ENCODE measurements around the gene CANT1.

The CANT1 gene

DNA sequence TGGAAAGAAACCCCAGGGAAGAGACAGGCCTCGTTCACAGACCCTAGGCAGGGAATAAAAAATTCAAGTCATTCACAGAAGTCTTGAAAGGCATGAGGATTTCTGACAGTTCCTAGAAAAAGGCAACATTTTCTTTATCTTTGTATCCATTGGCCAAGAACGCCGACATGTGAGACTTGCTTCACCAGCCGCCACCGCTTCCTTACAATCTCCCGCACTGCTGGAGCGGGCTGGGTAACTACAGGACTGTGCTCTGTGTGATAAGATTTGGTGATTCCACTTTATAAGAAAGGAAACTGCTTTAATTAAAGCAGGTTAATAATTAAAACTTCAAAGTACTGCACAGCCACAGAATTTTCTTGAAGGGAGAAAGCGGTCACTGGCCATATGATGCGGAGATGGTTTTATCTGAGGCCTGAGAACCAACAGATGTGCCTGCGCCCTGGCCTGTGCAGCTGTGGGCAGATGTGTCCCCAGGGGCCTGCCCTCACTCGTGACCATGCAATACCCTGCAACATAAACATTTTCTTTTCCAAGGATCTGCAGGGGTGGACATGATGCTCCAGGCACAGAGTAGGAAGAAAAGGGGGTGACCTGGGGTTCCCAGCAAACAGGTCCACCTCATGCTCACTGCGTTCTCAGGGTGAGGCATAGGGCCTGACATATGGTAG, 16.9 kb downstream of the CANT1 start:
- TF ChIP-seq, protein P1, sequence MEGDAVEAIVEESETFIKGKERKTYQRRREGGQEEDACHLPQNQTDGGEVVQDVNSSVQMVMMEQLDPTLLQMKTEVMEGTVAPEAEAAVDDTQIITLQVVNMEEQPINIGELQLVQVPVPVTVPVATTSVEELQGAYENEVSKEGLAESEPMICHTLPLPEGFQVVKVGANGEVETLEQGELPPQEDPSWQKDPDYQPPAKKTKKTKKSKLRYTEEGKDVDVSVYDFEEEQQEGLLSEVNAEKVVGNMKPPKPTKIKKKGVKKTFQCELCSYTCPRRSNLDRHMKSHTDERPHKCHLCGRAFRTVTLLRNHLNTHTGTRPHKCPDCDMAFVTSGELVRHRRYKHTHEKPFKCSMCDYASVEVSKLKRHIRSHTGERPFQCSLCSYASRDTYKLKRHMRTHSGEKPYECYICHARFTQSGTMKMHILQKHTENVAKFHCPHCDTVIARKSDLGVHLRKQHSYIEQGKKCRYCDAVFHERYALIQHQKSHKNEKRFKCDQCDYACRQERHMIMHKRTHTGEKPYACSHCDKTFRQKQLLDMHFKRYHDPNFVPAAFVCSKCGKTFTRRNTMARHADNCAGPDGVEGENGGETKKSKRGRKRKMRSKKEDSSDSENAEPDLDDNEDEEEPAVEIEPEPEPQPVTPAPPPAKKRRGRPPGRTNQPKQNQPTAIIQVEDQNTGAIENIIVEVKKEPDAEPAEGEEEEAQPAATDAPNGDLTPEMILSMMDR (IDR thresholded peaks at IDR 0.05): no peak
- Mint-ChIP-seq H3K4me3 (no peak overlapping the region), H3K36me3 (ENCODE audit: low read depth) (peaks cover 56% of the 10 kb centered on the region), H3K27me3 (ENCODE audit: low read depth, poor library complexity) (peaks cover 5% of the 10 kb centered on the region), H3K27ac (no peak overlapping the region), H3K9me3 (no peaks in the 10 kb centered on the region), H3K4me1 (peaks cover 20% of the 10 kb centered on the region)
- no peak for DNase-seq

DNA sequence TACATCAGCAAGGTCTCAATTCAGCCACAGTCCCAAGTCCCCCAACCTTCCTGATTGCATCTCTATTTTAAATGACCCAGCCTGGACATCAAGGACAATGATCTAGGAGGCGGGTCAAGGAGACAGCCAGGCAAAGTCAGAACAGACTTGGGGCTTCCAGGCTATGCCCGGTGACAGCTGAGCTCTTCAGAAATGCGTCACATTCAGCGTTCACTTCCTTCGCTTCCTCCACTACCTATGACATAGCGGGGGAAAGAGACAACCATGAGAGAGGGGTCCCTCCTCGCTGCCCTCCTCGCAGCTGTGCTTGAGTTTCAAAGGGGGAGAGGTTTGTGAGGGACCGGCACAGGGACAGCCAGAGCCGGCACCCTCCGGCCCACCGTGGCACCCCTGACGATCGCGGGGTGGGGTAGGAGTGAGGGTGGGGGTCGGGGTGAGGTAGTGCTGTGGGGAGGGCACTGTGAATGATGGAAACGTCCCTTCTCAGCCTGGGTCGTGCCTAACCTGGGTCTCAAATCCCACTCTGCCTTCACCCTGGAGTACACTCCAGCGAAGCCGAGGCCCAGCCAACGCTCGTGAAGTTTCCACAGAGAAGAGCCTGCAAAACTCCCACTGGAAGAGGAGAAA, 17.5 kb downstream of the CANT1 start:
- H3K27ac Mint-ChIP-seq: peak overlapping the region; percentile 39
- H3K4me1 Mint-ChIP-seq: peaks cover 15% of the 10 kb centered on the region
- no peak overlapping the region for H3K4me3 Mint-ChIP-seq
- peaks cover 5% of the 10 kb centered on the region for H3K27me3 Mint-ChIP-seq (ENCODE audit: low read depth, poor library complexity)
- DNase-seq: no peak
- TF ChIP-seq, protein P1 (IDR thresholded peaks at IDR 0.05): no peak
- H3K9me3 Mint-ChIP-seq: no peaks in the 10 kb centered on the region
- peaks cover 52% of the 10 kb centered on the region for H3K36me3 Mint-ChIP-seq (ENCODE audit: low read depth)

DNA sequence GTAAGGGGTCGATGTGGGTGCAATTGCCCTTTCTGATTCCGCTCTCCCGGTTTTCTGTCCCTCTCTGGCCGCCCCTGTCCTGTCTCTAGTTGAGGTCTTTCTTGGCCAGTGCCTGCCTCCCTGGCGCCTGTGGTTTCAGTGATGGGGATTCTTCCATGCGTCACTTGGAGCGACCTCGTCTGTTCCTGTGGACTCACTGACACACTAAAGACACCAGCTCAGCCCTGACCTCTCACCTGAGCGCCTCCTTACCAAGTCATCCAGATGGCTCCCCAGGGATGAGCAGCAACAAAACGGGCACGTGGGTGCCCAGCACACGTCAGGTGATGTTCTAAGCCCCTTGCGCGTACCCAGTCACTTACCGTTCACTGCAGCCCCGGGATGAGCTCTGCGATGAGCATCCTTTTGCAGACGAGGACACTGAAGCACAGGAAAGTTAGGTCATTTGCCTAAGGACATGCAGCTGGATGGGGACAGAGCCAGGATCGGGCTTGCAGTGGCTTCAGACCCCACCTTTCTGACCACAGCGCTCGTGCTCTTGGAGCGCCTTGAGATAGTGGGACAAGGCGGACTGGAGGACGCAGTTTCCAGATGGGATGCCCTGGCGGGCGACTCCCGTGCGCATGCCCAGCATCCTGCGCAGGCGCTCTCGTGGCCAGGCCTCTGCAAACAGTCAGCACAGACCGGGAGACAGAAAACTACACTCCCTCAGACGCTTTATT, 18.4 kb downstream of the CANT1 start:
- peaks cover 46% of the 10 kb centered on the region for H3K36me3 Mint-ChIP-seq (ENCODE audit: low read depth)
- no peak overlapping the region for H3K4me3 Mint-ChIP-seq
- peaks cover 10% of the 10 kb centered on the region for H3K27me3 Mint-ChIP-seq (ENCODE audit: low read depth, poor library complexity)
- peaks cover 16% of the 10 kb centered on the region for H3K4me1 Mint-ChIP-seq
- no peaks in the 10 kb centered on the region for H3K9me3 Mint-ChIP-seq
- no peak for DNase-seq
- no peak overlapping the region for H3K27ac Mint-ChIP-seq
- TF ChIP-seq, protein P1 (IDR thresholded peaks at IDR 0.05): no peak

DNA sequence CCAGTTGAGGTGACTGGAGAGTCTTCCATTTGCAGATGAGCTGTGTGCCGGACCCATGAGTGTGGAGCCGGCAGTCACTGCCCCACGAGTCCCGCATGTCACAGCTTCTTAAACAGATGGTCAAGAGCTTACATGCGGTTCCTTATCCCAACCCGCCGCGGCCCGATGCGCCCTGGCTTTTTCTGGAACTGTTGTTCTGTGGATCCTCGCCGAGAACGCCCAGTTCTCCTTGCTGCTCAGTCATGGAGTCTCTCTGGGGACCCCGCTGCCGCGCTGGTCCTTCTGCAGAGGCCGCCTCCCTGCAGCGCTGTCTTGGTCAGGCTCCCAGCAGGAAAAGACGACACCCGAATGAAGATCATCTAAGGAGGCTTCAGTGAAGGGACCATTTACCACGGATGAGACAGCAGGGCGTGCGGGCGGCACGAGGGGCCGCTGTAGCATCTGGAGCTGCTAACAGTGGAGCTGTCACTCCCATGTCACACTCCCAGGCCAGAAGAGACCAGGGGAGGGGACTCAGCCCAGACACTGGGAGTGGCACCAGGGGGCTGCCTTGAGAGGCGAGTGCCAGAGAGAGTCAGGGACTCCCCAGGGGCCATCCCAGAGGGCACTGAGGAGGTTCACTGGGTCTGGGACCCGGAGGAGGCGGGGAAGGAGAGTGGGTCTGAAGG, 19.1 kb downstream of the CANT1 start:
- H3K36me3 Mint-ChIP-seq (ENCODE audit: low read depth): peaks cover 41% of the 10 kb centered on the region
- peaks cover 16% of the 10 kb centered on the region for H3K4me1 Mint-ChIP-seq
- no peak for DNase-seq
- peaks cover 10% of the 10 kb centered on the region for H3K27me3 Mint-ChIP-seq (ENCODE audit: low read depth, poor library complexity)
- TF ChIP-seq, protein P1 (IDR thresholded peaks at IDR 0.05): no peak
- no peaks in the 10 kb centered on the region for H3K9me3 Mint-ChIP-seq
- H3K4me3 Mint-ChIP-seq: no peak overlapping the region
- H3K27ac Mint-ChIP-seq: no peak overlapping the region

GRCh38 chr17:78988152-78988551, 21.4 kb downstream of the CANT1 start:
- DNase-seq: no peak
- Mint-ChIP-seq H3K4me1 (peaks cover 12% of the 10 kb centered on the region), H3K27me3 (ENCODE audit: low read depth, poor library complexity) (peaks cover 12% of the 10 kb centered on the region), H3K4me3 (no peak overlapping the region), H3K9me3 (no peaks in the 10 kb centered on the region), H3K36me3 (ENCODE audit: low read depth) (peaks cover 31% of the 10 kb centered on the region), H3K27ac (no peak overlapping the region)
- TF ChIP-seq, protein P1 (IDR thresholded peaks at IDR 0.05): no peak

Measured in nephron progenitor cell (in vitro differentiated cells).